GM23248 (cell line): Measurements from ENCODE around the gene ANGPT4.

Source experiments
- EZH2 ChIP-seq: fragments of 200-600 bp; sonication (generic); IDR thresholded peaks from 2 replicates; pipeline ENCODE4 v1.6.1; 2018; ENCODE audit warnings: antibody characterized with exemption, mild to moderate bottlenecking; ENCODE audit not compliant: insufficient read depth, poor library complexity, severe bottlenecking
- EZH2phosphoT487 ChIP-seq: fragments of 200-600 bp; sonication (generic); IDR thresholded peaks from 2 replicates; pipeline ENCODE4 v1.6.1; 2018; ENCODE audit warnings: antibody characterized with exemption, moderate library complexity, mild to moderate bottlenecking, low read depth; ENCODE audit not compliant: insufficient read depth

GRCh38 chr20:840503-840857, 75.7 kb downstream of the ANGPT4 start:
- TF ChIP-seq EZH2 (no peak), EZH2phosphoT487 (no peak)
